ENCODE data around the gene JAG1. TPM values are rescaled to one million over a fixed set of nuclear protein-coding genes. Genes with fewer than 3 reads are reported as not detected.
A peak's percentile ranks its signal among the peaks of the same experiment; 100 is the strongest.

Gene JAG1
- total and polyA plus RNA-seq, 9 of the 15 experiments (the other 6 are each of a cell fraction or from before 2014, with no cell fraction given): 0.04 to 0.40 (median 0.07) TPM

GRCh38 chr20:10671221-10671918, 2.4 kb downstream of the JAG1 start (continued):
- TF ChIP-seq, protein P1, sequence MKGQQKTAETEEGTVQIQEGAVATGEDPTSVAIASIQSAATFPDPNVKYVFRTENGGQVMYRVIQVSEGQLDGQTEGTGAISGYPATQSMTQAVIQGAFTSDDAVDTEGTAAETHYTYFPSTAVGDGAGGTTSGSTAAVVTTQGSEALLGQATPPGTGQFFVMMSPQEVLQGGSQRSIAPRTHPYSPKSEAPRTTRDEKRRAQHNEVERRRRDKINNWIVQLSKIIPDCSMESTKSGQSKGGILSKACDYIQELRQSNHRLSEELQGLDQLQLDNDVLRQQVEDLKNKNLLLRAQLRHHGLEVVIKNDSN (CRISPR knock-in tag; IDR thresholded peaks at IDR 0.05): peak; percentile 54
- TF ChIP-seq TFAP4 (CRISPR knock-in tag; IDR thresholded peaks at IDR 0.05; ENCODE audit: borderline replicate concordance): 0 out of 2 replicates have a peak, but pooled peaks have one; percentile 11
- peak; percentile 40; the same call in 1 of the 2 replicates for TF ChIP-seq MYC (IDR thresholded peaks at IDR 0.05; ENCODE audit: low read depth, low read length)
- no peak for TF ChIP-seq MYC (CRISPR knock-in tag; IDR thresholded peaks at IDR 0.05; ENCODE audit: borderline replicate concordance, low read depth)
- TF ChIP-seq, protein P2, sequence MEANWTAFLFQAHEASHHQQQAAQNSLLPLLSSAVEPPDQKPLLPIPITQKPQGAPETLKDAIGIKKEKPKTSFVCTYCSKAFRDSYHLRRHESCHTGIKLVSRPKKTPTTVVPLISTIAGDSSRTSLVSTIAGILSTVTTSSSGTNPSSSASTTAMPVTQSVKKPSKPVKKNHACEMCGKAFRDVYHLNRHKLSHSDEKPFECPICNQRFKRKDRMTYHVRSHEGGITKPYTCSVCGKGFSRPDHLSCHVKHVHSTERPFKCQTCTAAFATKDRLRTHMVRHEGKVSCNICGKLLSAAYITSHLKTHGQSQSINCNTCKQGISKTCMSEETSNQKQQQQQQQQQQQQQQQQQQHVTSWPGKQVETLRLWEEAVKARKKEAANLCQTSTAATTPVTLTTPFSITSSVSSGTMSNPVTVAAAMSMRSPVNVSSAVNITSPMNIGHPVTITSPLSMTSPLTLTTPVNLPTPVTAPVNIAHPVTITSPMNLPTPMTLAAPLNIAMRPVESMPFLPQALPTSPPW (CRISPR knock-in tag; IDR thresholded peaks at IDR 0.05): peak; percentile 42
- TF ChIP-seq ETS2 (tag; IDR thresholded peaks at IDR 0.05; ENCODE audit: borderline replicate concordance, poor library complexity, severe bottlenecking): no peak
- peak; percentile 60 for TF ChIP-seq MAX (CRISPR knock-in tag; IDR thresholded peaks at IDR 0.05)
- no peak for TF ChIP-seq PCBP2 (IDR thresholded peaks at IDR 0.05; ENCODE audit: low read depth, low read length, poor library complexity, severe bottlenecking)
- no peak for TF ChIP-seq POLR2G (IDR thresholded peaks at IDR 0.05; ENCODE audit: low read depth, low read length)
- no peak for TF ChIP-seq SRSF3 (IDR thresholded peaks at IDR 0.05; ENCODE audit: insufficient read depth, low read length)
- TF ChIP-seq RUNX1 (IDR thresholded peaks at IDR 0.05; ENCODE audit: low read depth): no peak
- no peak for TF ChIP-seq ZSCAN29 (IDR thresholded peaks at IDR 0.05)
- TF ChIP-seq CBX8 (IDR thresholded peaks at IDR 0.05; ENCODE audit: borderline replicate concordance, extremely low read depth, low read depth, low read length, poor library complexity, severe bottlenecking): no peak
- no peak for TF ChIP-seq NUFIP1 (IDR thresholded peaks at IDR 0.05; ENCODE audit: partially characterized antibody)
- TF ChIP-seq STAG1 (CRISPR knock-in tag; IDR thresholded peaks at IDR 0.05; ENCODE audit: borderline replicate concordance): no peak
- TF ChIP-seq KDM5B (IDR thresholded peaks at IDR 0.05; ENCODE audit: insufficient replicate concordance, low read depth, low read length): no peak
- no peak for TF ChIP-seq HSF4 (CRISPR knock-in tag; IDR thresholded peaks at IDR 0.05; ENCODE audit: borderline replicate concordance)
- TF ChIP-seq RNF2 (IDR thresholded peaks at IDR 0.05): no peak
- no peak for TF ChIP-seq FOXA3 (CRISPR knock-in tag; conservative IDR thresholded peaks at IDR 0.05 in 1 of 2, IDR thresholded peaks at IDR 0.05 in 1 of 2)
- TF ChIP-seq L3MBTL2 (IDR thresholded peaks at IDR 0.05): peak; percentile 40
- peak in 2 of 3 experiments; percentile 15 to 29; a peak in 1 of 6 replicates for TF ChIP-seq CTCF (IDR thresholded peaks at IDR 0.05 in 2 of 3, conservative IDR thresholded peaks at IDR 0.05 in 1 of 3; ENCODE audit: insufficient read depth in 2 of 3, low read depth in 1 of 3, low read length in 3 of 3)
- no peak for TF ChIP-seq SIRT6 (IDR thresholded peaks at IDR 0.05; ENCODE audit: low read depth, low read length)

All from K562 (cell line).